ENCODE measurements around the gene CPTP. TPM values are rescaled to one million over a fixed set of nuclear protein-coding genes. Genes with fewer than 3 reads are reported as not detected.

CPTP gene
- total RNA-seq, result 20.4 TPM
- long read RNA-seq, transcript CPTP-201 (3 exons, 2,190 nt), result major isoform, 38 of 52 reads
- long read RNA-seq, transcript CPTP-202 (2 exons, 1,101 nt), result minor isoform, 10 of 52 reads
- long read RNA-seq, partial matches to known transcripts, result 0 of 52 reads
- long read RNA-seq, other reads (novel, unspliced or antisense), result 4 of 52 reads

DNA sequence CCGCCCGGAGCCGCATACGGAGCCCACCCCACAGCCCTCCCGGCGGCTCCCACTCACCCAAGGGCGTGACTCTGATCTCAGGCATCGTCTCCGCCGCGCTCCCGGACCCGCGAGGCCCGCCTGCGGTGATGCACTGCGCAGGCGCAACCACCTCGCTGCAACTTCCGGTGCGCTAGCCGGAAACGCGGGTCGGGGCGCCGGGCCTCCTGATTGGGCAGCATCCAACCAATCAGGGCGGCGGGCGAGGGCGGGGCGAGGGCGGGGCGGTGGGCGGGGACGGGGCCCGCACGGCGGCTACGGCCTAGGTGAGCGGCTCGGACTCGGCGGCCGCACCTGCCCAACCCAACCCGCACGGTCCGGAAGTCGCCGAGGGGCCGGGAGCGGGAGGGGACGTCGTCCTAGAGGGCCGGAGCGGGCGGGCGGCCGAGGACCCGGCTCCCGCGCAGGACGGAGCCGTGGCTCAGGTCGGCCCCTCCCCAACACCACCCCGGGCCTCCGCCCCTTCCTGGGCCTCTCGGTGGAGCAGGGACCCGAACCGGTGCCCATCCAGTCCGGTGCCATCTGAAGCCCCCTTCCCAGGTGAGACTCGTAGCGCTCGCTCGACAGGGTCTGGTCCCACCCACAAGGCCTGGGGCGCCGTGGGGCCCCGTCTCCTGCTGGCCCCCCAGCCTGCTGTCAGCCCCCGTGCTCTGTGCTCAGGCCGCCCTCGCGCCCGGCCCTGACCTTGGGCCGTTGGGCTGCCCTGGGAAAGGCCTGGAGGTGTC is at the start of gene CPTP, which contains the start of gene INTS11:
Gene CPTP (plus strand): TSS at position 279 of the 764 bp plus-strand sequence. CDS start 2,109 bp downstream, outside the sequence.
Gene INTS11 (minus strand): TSS at position 137 of the 764 bp plus-strand sequence. CDS start 52 bp downstream, at position 85.
- TF ChIP-seq, protein P1, sequence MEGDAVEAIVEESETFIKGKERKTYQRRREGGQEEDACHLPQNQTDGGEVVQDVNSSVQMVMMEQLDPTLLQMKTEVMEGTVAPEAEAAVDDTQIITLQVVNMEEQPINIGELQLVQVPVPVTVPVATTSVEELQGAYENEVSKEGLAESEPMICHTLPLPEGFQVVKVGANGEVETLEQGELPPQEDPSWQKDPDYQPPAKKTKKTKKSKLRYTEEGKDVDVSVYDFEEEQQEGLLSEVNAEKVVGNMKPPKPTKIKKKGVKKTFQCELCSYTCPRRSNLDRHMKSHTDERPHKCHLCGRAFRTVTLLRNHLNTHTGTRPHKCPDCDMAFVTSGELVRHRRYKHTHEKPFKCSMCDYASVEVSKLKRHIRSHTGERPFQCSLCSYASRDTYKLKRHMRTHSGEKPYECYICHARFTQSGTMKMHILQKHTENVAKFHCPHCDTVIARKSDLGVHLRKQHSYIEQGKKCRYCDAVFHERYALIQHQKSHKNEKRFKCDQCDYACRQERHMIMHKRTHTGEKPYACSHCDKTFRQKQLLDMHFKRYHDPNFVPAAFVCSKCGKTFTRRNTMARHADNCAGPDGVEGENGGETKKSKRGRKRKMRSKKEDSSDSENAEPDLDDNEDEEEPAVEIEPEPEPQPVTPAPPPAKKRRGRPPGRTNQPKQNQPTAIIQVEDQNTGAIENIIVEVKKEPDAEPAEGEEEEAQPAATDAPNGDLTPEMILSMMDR (IDR thresholded peaks at IDR 0.05), result no peak
- Histone ChIP-seq H3K4me1 (peaks cover 39% of the 10 kb centered on the region), H3K4me3 (peak within 1 kb of the TSS; percentile 100), H3K9me3 (no peaks in the 10 kb centered on the region), H3K27me3 (ENCODE audit: low read depth) (no peaks in the 10 kb centered on the region), H3K36me3 (peaks cover 44% of the 10 kb centered on the region), H3K27ac (peak within 1 kb of the TSS; percentile 91)
- DNase-seq (peak; percentile 94), ATAC-seq (peak; percentile 93 to 94)
- intact Hi-C loops (cut with DNase I), result no loop called here

GRCh38 chr1:1274931-1275431 is 49.6 kb upstream of the CPTP start:
- no peak for ATAC-seq
- no peak for DNase-seq
- H3K27ac ChIP-seq, result no peak overlapping the region

DNA sequence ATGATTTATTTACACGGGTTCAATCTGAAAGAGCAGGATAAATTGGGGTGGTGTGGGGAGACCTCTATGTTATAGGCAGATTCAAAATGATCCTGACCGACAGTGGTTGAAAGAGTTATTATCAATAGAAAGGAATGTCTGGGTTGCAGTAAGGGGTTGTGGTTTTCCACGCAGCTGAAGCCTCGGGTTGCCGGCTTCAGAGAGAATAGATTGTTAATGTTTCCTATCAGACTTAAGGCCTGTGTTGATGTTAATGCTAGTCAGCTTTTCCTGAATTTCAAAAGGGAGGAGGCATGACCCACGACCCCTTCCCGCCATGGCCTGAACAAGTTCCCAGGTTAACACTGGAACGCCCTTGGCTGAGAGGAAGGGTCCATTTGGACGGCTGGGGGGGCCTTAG is 48.8 kb upstream of the CPTP start:
- Histone ChIP-seq H3K27ac (no peak overlapping the region), H3K9me3 (no peaks in the 10 kb centered on the region), H3K4me3 (no peak overlapping the region), H3K4me1 (peaks cover 29% of the 10 kb centered on the region), H3K27me3 (ENCODE audit: low read depth) (no peaks in the 10 kb centered on the region), H3K36me3 (peaks cover 5% of the 10 kb centered on the region)
- TF ChIP-seq, protein P1 (IDR thresholded peaks at IDR 0.05), result no peak
- intact Hi-C loops (cut with DNase I), result no loop called here
- ATAC-seq (no peak), DNase-seq (no peak)

More at GRCh38 chr1:1274931-1275431, 49.6 kb upstream of the CPTP start:
- TF ChIP-seq, protein P1 (IDR thresholded peaks at IDR 0.05), result no peak
- Histone ChIP-seq H3K4me3 (peak overlapping the region; percentile 93), H3K4me1 (peaks cover 38% of the 10 kb centered on the region), H3K36me3 (peaks cover 5% of the 10 kb centered on the region), H3K9me3 (no peaks in the 10 kb centered on the region), H3K27me3 (ENCODE audit: low read depth) (no peaks in the 10 kb centered on the region)
- intact Hi-C loops (cut with DNase I), result no loop called here

- no peak overlapping the region for H3K4me3 ChIP-seq
- no peak for ATAC-seq
- TF ChIP-seq, protein P1 (IDR thresholded peaks at IDR 0.05), result no peak
- no peaks in the 10 kb centered on the region for H3K36me3 ChIP-seq
- no peaks in the 10 kb centered on the region for H3K9me3 ChIP-seq
- H3K4me1 ChIP-seq, result peaks cover 13% of the 10 kb centered on the region
- no peak for DNase-seq
- no peaks in the 10 kb centered on the region for H3K27me3 ChIP-seq (ENCODE audit: low read depth)
- intact Hi-C loops (cut with DNase I), result no loop called here
- no peak overlapping the region for H3K27ac ChIP-seq
Measured at GRCh38 chr1:1278620-1279019, 46.0 kb upstream of the CPTP start.

GRCh38 chr1:1279028-1279427 is 45.6 kb upstream of the CPTP start:
- Histone ChIP-seq H3K27me3 (ENCODE audit: low read depth) (no peaks in the 10 kb centered on the region), H3K4me1 (peaks cover 13% of the 10 kb centered on the region), H3K27ac (no peak overlapping the region), H3K36me3 (no peaks in the 10 kb centered on the region), H3K9me3 (no peaks in the 10 kb centered on the region), H3K4me3 (no peak overlapping the region)
- DNase-seq (no peak), ATAC-seq (no peak)
- TF ChIP-seq, protein P1 (IDR thresholded peaks at IDR 0.05), result no peak
- intact Hi-C loops (cut with DNase I), result no loop called here

Data from lower lobe of right lung (tissue), 2 donors.